H1 (cell line): Measurements from ENCODE around the gene ADGRL2. TPM values are rescaled to one million over a fixed set of nuclear protein-coding genes. Genes with fewer than 3 reads are reported as not detected.
A peak's percentile ranks its signal among the peaks of the same experiment; 100 is the strongest.

Experiments
- CTCF ChIA-PET: fragments of 300-600 bp; sonication (Branson Sonifier 250); formaldehyde crosslinking; loops from one replicate; lab custom pipeline; 2021; ENCODE audit not compliant: partially characterized antibody; lab: Charles Lee
- POLR2A ChIA-PET: fragments of 300-600 bp; sonication (Branson Sonifier 250); formaldehyde crosslinking; loops from one replicate; lab custom pipeline; 2021; ENCODE audit warnings: inconsistent platforms; ENCODE audit not compliant: partially characterized antibody; lab: Charles Lee
- DNase-seq, 2 experiments: peaks; one replicate each; pipeline versions ENCODE4 v3.0.0 to v3.0.0-alpha.2; 2010 to 2022; ENCODE audit warnings: low spot score in 2 of 2, low read depth in 1 of 2, mixed read lengths in 1 of 2
- FAIRE-seq: peaks from 2 replicates; lab custom pipeline; 2011; peaks lifted over from hg19 to GRCh38; lab: Jason Lieb, UNC
- H2AFZ ChIP-seq: 2 replicates; pipeline ENCODE4 v1.8.1; 2012; ENCODE audit warnings: low read length, inconsistent platforms
- H2AK5ac ChIP-seq: 2 replicates; pipeline ENCODE4 v1.6.1; 2013; ENCODE audit warnings: low read depth, low read length
- H2BK120ac ChIP-seq: replicated peaks from 2 replicates; pipeline ENCODE3; 2013; ENCODE audit warnings: low read depth, low read length, inconsistent platforms
- H2BK12ac ChIP-seq: 2 replicates; pipeline ENCODE4 v1.6.1; 2013; ENCODE audit warnings: low read depth, low read length
- H2BK15ac ChIP-seq: 2 replicates; pipeline ENCODE4 v1.6.1; 2013; ENCODE audit warnings: low read length
- H2BK20ac ChIP-seq: 2 replicates; pipeline ENCODE4 v1.6.1; 2013; ENCODE audit warnings: low read length
- H2BK5ac ChIP-seq: 2 replicates; pipeline ENCODE4 v1.6.1; 2013; ENCODE audit warnings: low read depth, low read length
- H3K14ac ChIP-seq: 2 replicates; pipeline ENCODE4 v1.6.1; 2013; ENCODE audit warnings: inconsistent platforms; ENCODE audit not compliant: insufficient read length
- H3K18ac ChIP-seq: 2 replicates; pipeline ENCODE4 v1.6.1; 2013; ENCODE audit warnings: low read length; ENCODE audit errors: extremely low read depth
- H3K23ac ChIP-seq: 2 replicates; pipeline ENCODE4 v1.6.1; 2013; ENCODE audit warnings: inconsistent platforms; ENCODE audit not compliant: insufficient read length
- H3K23me2 ChIP-seq: 2 replicates; pipeline ENCODE4 v1.6.1; 2013; ENCODE audit warnings: low read depth, low read length
- H3K27ac ChIP-seq: 2 replicates; pipeline ENCODE4 v1.6.1; 2011; ENCODE audit warnings: low read depth, low read length, inconsistent platforms
- H3K27me3 ChIP-seq, 4 experiments: replicated peaks in 1 of 4; 1 replicate in 1 of 4; 2 replicates in 3 of 4; pipeline versions ENCODE4 v1.6.1 to v1.8.1; 2011 to 2013; ENCODE audit warnings: low read length in 3 of 4, mild to moderate bottlenecking in 3 of 4, inconsistent platforms in 2 of 4, mixed read lengths in 2 of 4, moderate library complexity in 1 of 4; ENCODE audit not compliant: control insufficient read depth in 3 of 4, insufficient read depth in 3 of 4; ENCODE audit errors: extremely low read depth in 1 of 4
- H3K36me3 ChIP-seq, 4 experiments: 2 replicates each; pipeline versions ENCODE4 v1.6.1 to v1.8.1; 2011 to 2013; ENCODE audit warnings: mild to moderate bottlenecking in 4 of 4, low read length in 3 of 4, moderate library complexity in 2 of 4, control low read depth in 1 of 4, inconsistent platforms in 1 of 4; ENCODE audit not compliant: insufficient read depth in 4 of 4, control insufficient read depth in 2 of 4
- H3K4ac ChIP-seq: replicated peaks from 2 replicates; pipeline ENCODE3; 2013; ENCODE audit warnings: low read length, low read depth, mixed read lengths, inconsistent platforms; ENCODE audit not compliant: insufficient read length
- H3K4me1 ChIP-seq, 4 experiments: replicated peaks in 1 of 4; 1 replicate in 1 of 4; 2 replicates in 3 of 4; pipeline versions ENCODE4 v1.6.1 to v1.8.1; 2011 to 2013; ENCODE audit warnings: low read length in 3 of 4, inconsistent platforms in 2 of 4, mixed read lengths in 1 of 4; ENCODE audit not compliant: insufficient read depth in 4 of 4, control insufficient read depth in 3 of 4
- H3K4me2 ChIP-seq, 2 experiments: 2 replicates each; pipeline versions ENCODE4 v1.6.1 to v1.8.1; 2011 to 2013; ENCODE audit warnings: low read depth in 2 of 2, low read length in 2 of 2, control low read depth in 1 of 2, inconsistent platforms in 1 of 2, mild to moderate bottlenecking in 1 of 2; ENCODE audit not compliant: insufficient read depth in 1 of 2
- H3K4me3 ChIP-seq, 4 experiments: fragments of 200-600, 300-600 bp in 1 of 4; sonication (generic), shearing (Covaris generic), sonication (Bioruptor Twin) in 1 of 4; 2 replicates each; pipeline versions ENCODE4 v1.5.1 to v1.8.1; 2011 to 2016; ENCODE audit warnings: low read length in 4 of 4, low read depth in 3 of 4, control low read depth in 2 of 4, inconsistent platforms in 2 of 4, mild to moderate bottlenecking in 2 of 4, mixed read lengths in 1 of 4, moderate library complexity in 1 of 4; ENCODE audit not compliant: insufficient read depth in 2 of 4; ENCODE audit errors: extremely low read depth in 1 of 4
- H3K56ac ChIP-seq: replicated peaks from 2 replicates; pipeline ENCODE3; 2013; ENCODE audit warnings: low read depth, mild to moderate bottlenecking, mixed read lengths, low read length, inconsistent platforms; ENCODE audit not compliant: insufficient read length
- H3K79me1 ChIP-seq: 2 replicates; pipeline ENCODE4 v1.6.1; 2013; ENCODE audit warnings: low read depth, low read length, control low read depth
- H3K79me2 ChIP-seq, 2 experiments: 2 replicates each; pipeline versions ENCODE4 v1.6.1 to v1.8.1; 2012 to 2013; ENCODE audit warnings: low read length in 2 of 2, mild to moderate bottlenecking in 2 of 2, inconsistent platforms in 1 of 2; ENCODE audit not compliant: insufficient read depth in 2 of 2, control insufficient read depth in 1 of 2
- H3K9ac ChIP-seq, 4 experiments: replicated peaks in 1 of 4; 1 replicate in 1 of 4; 2 replicates in 3 of 4; pipeline versions ENCODE4 v1.6.1 to v1.8.1; 2011 to 2013; ENCODE audit warnings: low read depth in 3 of 4, low read length in 3 of 4, control low read depth in 2 of 4, mild to moderate bottlenecking in 2 of 4, moderate library complexity in 2 of 4, inconsistent platforms in 1 of 4; ENCODE audit errors: extremely low read depth in 1 of 4
- H3K9me3 ChIP-seq, 2 experiments: 2 replicates each; pipeline versions ENCODE4 v1.6.1 to v1.8.1; 2012 to 2013; ENCODE audit warnings: mild to moderate bottlenecking in 2 of 2, moderate library complexity in 2 of 2, control low read depth in 1 of 2, inconsistent platforms in 1 of 2, low read depth in 1 of 2, low read length in 1 of 2, mixed read lengths in 1 of 2; ENCODE audit not compliant: insufficient read depth in 2 of 2
- H4K20me1 ChIP-seq, 2 experiments: replicated peaks in 1 of 2; 2 replicates each; pipeline versions ENCODE3 to v1.8.1; 2011 to 2013; ENCODE audit warnings: inconsistent platforms in 2 of 2, low read length in 2 of 2, mild to moderate bottlenecking in 1 of 2; ENCODE audit not compliant: insufficient read depth in 2 of 2, control insufficient read depth in 1 of 2
- H4K5ac ChIP-seq: 2 replicates; pipeline ENCODE4 v1.6.1; 2013; ENCODE audit warnings: low read length, low read depth, mixed read lengths, inconsistent platforms; ENCODE audit not compliant: insufficient read length
- H4K8ac ChIP-seq: 2 replicates; pipeline ENCODE4 v1.8.0; 2013; ENCODE audit warnings: mild to moderate bottlenecking, moderate library complexity, low read length, inconsistent platforms; ENCODE audit not compliant: insufficient read depth; ENCODE audit errors: extremely low read depth
- H4K91ac ChIP-seq: replicated peaks from 2 replicates; pipeline ENCODE3; 2013; ENCODE audit warnings: low read length, mixed read lengths, inconsistent platforms; ENCODE audit not compliant: insufficient read length
- GABPA ChIP-seq: IDR thresholded peaks from 2 replicates; pipeline ENCODE4 v1.6.1; 2011; ENCODE audit warnings: mild to moderate bottlenecking, low read length, moderate library complexity, borderline replicate concordance; ENCODE audit not compliant: insufficient read depth
- HDAC2 ChIP-seq, 2 experiments: fragments of 300-600 bp in 1 of 2; sonication (generic) in 1 of 2; IDR thresholded peaks; 2 replicates each; pipeline ENCODE4 v1.6.1; 2011 to 2012; ENCODE audit warnings: low read depth in 2 of 2, low read length in 2 of 2, mild to moderate bottlenecking in 2 of 2, moderate library complexity in 2 of 2, borderline replicate concordance in 1 of 2, inconsistent platforms in 1 of 2
- POLR2A ChIP-seq, 2 experiments: IDR thresholded peaks; 1 replicate in 1 of 2; 2 replicates in 1 of 2; pipeline ENCODE4 v1.6.1; 2011; ENCODE audit warnings: low read depth in 2 of 2, low read length in 2 of 2, mild to moderate bottlenecking in 2 of 2; ENCODE audit errors: control extremely low read depth in 1 of 2
- SAP30 ChIP-seq: fragments of 300-600 bp; sonication (generic); IDR thresholded peaks from 2 replicates; pipeline ENCODE4 v1.7.1; 2012; ENCODE audit warnings: low read length, moderate library complexity, mild to moderate bottlenecking, inconsistent platforms; ENCODE audit not compliant: insufficient read depth, insufficient replicate concordance
- WGBS, 2 experiments: shearing (Covaris generic) in 1 of 2; methylation state at CpG; one replicate each; pipeline versions ENCODE4 v1.1.6 to v1.1.7; 2013 to 2015; ENCODE audit warnings: low lambda C conversion rate in 2 of 2, mixed read lengths in 2 of 2, inconsistent platforms in 1 of 2, low coverage in 1 of 2, missing lambda C conversion rate in 1 of 2; ENCODE audit not compliant: insufficient replicate concordance in 2 of 2, insufficient coverage in 1 of 2, insufficient read length in 1 of 2; ENCODE audit errors: extremely low coverage in 1 of 2, missing lambda C conversion rate in 1 of 2; 5-methylcytosine and 5-hydroxymethylcytosine counted together
- polyA plus RNA-seq, 7 experiments: library from polyadenylated mRNA; depleted of rRNA in 3 of 7; stranded (reverse) in 5 of 7; unstranded in 2 of 7; fragments of >200 nt in 5 of 7; fragments of 200-250 nt in 2 of 7; gene quantifications; 1 replicate in 5 of 7; 2 replicates in 1 of 7; 4 replicates in 1 of 7; pipeline versions ENCODE4 v1.2.1 to v1.2.3, GENCODE V29; 2011 to 2013; ENCODE audit warnings: missing spikeins in 2 of 7, mixed read lengths in 2 of 7
- total RNA-seq: library from RNA; stranded (reverse); fragmentation: NEBNext Ultra II Directional; extraction: Animal tissue kit (Norgen Biotek cat#: 25700); gene quantifications from 2 replicates; pipeline ENCODE4 v1.2.1, GENCODE V29; 2021

ADGRL2 gene
- total and polyA plus RNA-seq, 2 of the 8 experiments (the other 6 are each of a cell fraction or from before 2014, with no cell fraction given) = 113 to 124 TPM

DNA sequence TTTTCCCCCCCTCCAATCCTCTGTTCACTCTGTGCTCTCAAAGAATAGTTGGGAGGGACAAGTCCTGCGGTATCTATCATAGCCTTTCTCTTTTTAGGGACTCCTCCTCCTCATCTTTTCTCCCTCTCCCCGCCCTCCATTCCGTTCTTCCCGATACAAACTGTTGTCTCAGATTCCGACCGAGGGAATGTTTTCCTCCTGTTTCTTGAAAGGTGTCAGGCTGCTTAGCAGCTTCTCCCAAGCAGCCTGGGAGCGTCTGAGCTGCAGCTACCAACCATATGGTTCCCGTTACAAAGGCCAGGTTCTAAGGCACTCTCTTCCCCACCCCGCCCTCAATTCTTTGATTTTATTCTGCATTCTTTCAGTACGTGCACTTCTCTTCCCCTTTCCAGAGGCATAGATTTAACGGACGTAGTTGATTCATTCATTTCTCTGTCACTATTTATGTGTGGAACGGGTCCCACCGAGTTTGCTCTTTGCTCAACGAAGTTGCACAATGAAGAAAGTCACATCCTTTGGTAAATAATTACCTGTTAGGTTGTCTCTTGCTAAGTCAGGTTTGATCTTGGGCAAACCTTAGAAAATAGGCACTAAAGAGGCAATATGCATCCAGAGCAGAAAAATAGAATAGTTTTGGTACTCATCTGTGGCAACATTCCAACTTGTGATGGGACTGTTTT lies 2.8 kb downstream of the ADGRL2 start:
- Histone ChIP-seq H3K27ac (no peak overlapping the region), H3K4me3 (peak overlapping the region; percentile 65 to 99 (median 92)), H3K4ac (no peak overlapping the region), H3K14ac (no peak overlapping the region), H3K9ac (peak overlapping the region in 2 of 4 experiments; percentile 51 to 82; a peak in 5 of 7 replicates), H3K4me2 (peak overlapping the region; percentile 72 to 89)
- TF ChIP-seq HDAC2 (IDR thresholded peaks at IDR 0.05; ENCODE audit: borderline replicate concordance in 1 of 2, low read depth in 2 of 2, low read length in 2 of 2) (peak in 1 of 2 experiments; percentile 29; a peak in 1 of 4 replicates), POLR2A (IDR thresholded peaks at IDR 0.05; ENCODE audit: control extremely low read depth in 1 of 2, low read depth in 2 of 2, low read length in 2 of 2) (0 out of 3 replicates have a peak, but pooled peaks of 1 of the 2 experiments have one; percentile 30), SAP30 (peak; percentile 7), GABPA (no peak)
- TF ChIP-seq, all 59 proteins: peak for 3
- Histone ChIP-seq H3K23me2 (peaks cover 18% of the 10 kb centered on the region), H4K20me1 (peaks cover 7 to 11% of the 10 kb centered on the region in 2 experiments), H3K36me3 (no peaks in the 10 kb centered on the region), H2BK12ac (no peak overlapping the region), H2AFZ (no peak overlapping the region), H2BK120ac (no peak overlapping the region), H3K23ac (no peak overlapping the region), H4K8ac (no peak overlapping the region), H3K56ac (peak overlapping the region; percentile 33), H3K79me1 (no peaks in the 10 kb centered on the region), H3K4me1 (peaks cover 0 to 12% (median under 1%) of the 10 kb centered on the region in 4 experiments; a peak in 4 of 7 replicates), H4K5ac (no peak overlapping the region), H2BK15ac (peak overlapping the region; percentile 32; the same call in 1 of the 2 replicates), H3K18ac (peak overlapping the region; percentile 21; the same call in 1 of the 2 replicates), H3K79me2 (peaks cover 5 to 76% of the 10 kb centered on the region in 2 experiments), H3K27me3 (no peaks in the 10 kb centered on the region), H2BK20ac (no peak overlapping the region), H2BK5ac (no peak overlapping the region; the same call in 1 of the 2 replicates), H2AK5ac (no peak overlapping the region), H4K91ac (no peak overlapping the region), H3K9me3 (no peaks in the 10 kb centered on the region)
- ChIA-PET CTCF (interaction anchor here (1.3 to 1.5 kb wide), 2 partner anchors 23 to 83 kb away, joined by 3 to 5 read pairs; no protein-coding TSS in a partner anchor), POLR2A (interaction anchor here (0.7 to 2.3 kb wide), 5 partner anchors 13 to 247 kb away, joined by 3 to 9 read pairs (median 3); no protein-coding TSS in a partner anchor)
- peak; percentile 48 for FAIRE-seq
- DNase-seq = no peak
- WGBS, 2 experiments = 0% methylated on average over 15 of the region's 15 CpGs; no CpG with 5 or more reads in 1 of the 2 experiments
